Mucosa of stomach (tissue), 1 donor: ENCODE measurements around the gene MAP7.

Source experiments
- H3K27me3 ChIP-seq: one replicate; pipeline ENCODE4 v1.7.0; 2013; ENCODE audit warnings: mild to moderate bottlenecking, low read length; ENCODE audit not compliant: control insufficient read depth, insufficient read depth
- H3K36me3 ChIP-seq: one replicate; pipeline ENCODE4 v1.7.0; 2013; ENCODE audit warnings: low read length; ENCODE audit not compliant: control insufficient read depth, insufficient read depth
- H3K4me1 ChIP-seq: one replicate; pipeline ENCODE4 v1.7.0; 2013; ENCODE audit warnings: mild to moderate bottlenecking, low read length; ENCODE audit not compliant: control insufficient read depth, insufficient read depth
- H3K4me3 ChIP-seq: one replicate; pipeline ENCODE4 v1.7.0; 2013; ENCODE audit warnings: low read length
- H3K9ac ChIP-seq: one replicate; pipeline ENCODE4 v1.7.0; 2013; ENCODE audit warnings: mild to moderate bottlenecking, low read length, moderate library complexity
- H3K9me3 ChIP-seq: one replicate; pipeline ENCODE4 v1.7.0; 2013; ENCODE audit warnings: mild to moderate bottlenecking, low read length, moderate library complexity; ENCODE audit not compliant: control insufficient read depth
- donor health status: Pancreatic carcinoma.

The MAP7 gene

GRCh38 chr6:136553166-136553787 lies 3.1 kb upstream of the MAP7 start:
- Histone ChIP-seq H3K4me3 (no peak overlapping the region), H3K36me3 (no peaks in the 10 kb centered on the region), H3K9ac (no peak overlapping the region), H3K27me3 (no peaks in the 10 kb centered on the region), H3K9me3 (no peaks in the 10 kb centered on the region), H3K4me1 (peaks cover 27% of the 10 kb centered on the region)

GRCh38 chr6:136552054-136552453 lies 1.8 kb upstream of the MAP7 start:
- Histone ChIP-seq H3K9ac (no peak overlapping the region), H3K4me1 (peaks cover 29% of the 10 kb centered on the region), H3K27me3 (no peaks in the 10 kb centered on the region), H3K36me3 (no peaks in the 10 kb centered on the region), H3K4me3 (no peak overlapping the region), H3K9me3 (no peaks in the 10 kb centered on the region)

GRCh38 chr6:136551103-136551502 lies 881 bp upstream of the MAP7 start:
- Histone ChIP-seq H3K9me3 (no peaks in the 10 kb centered on the region), H3K36me3 (no peaks in the 10 kb centered on the region), H3K27me3 (no peaks in the 10 kb centered on the region), H3K4me3 (peak overlapping the region; percentile 66), H3K9ac (peak overlapping the region; percentile 84), H3K4me1 (peaks cover 29% of the 10 kb centered on the region)

DNA sequence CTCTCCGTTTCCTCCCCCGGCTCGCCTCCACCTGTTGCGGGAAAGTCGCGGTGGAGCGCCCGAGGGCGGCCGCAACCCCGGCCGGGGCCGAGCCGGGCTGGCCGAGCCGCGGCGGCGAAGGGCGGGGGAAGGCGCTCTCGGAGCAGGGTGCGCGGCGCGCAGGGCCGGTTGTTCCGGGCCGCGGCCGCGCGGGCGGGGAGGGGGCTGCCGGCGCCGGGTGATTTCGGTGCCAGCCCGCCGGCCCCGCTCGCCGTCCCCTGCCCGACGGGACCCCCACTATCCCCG lies 235 bp downstream of the MAP7 start:
- peak overlapping the region; percentile 53 for H3K4me3 ChIP-seq
- no peaks in the 10 kb centered on the region for H3K9me3 ChIP-seq
- peaks cover 29% of the 10 kb centered on the region for H3K4me1 ChIP-seq
- H3K27me3 ChIP-seq: no peaks in the 10 kb centered on the region
- peak overlapping the region; percentile 84 for H3K9ac ChIP-seq
- H3K36me3 ChIP-seq: no peaks in the 10 kb centered on the region

- Histone ChIP-seq H3K4me3 (peak overlapping the region; percentile 53), H3K36me3 (no peaks in the 10 kb centered on the region), H3K27me3 (no peaks in the 10 kb centered on the region), H3K9ac (peak overlapping the region; percentile 84), H3K9me3 (no peaks in the 10 kb centered on the region), H3K4me1 (peaks cover 29% of the 10 kb centered on the region)
Observed at GRCh38 chr6:136549300-136550044, 750 bp downstream of the MAP7 start.

- Histone ChIP-seq H3K4me3 (peak overlapping the region; percentile 53), H3K9me3 (no peaks in the 10 kb centered on the region), H3K4me1 (peaks cover 29% of the 10 kb centered on the region), H3K9ac (peak overlapping the region; percentile 84), H3K36me3 (no peaks in the 10 kb centered on the region), H3K27me3 (no peaks in the 10 kb centered on the region)
Observed at GRCh38 chr6:136548582-136549299, 1.5 kb downstream of the MAP7 start.

DNA sequence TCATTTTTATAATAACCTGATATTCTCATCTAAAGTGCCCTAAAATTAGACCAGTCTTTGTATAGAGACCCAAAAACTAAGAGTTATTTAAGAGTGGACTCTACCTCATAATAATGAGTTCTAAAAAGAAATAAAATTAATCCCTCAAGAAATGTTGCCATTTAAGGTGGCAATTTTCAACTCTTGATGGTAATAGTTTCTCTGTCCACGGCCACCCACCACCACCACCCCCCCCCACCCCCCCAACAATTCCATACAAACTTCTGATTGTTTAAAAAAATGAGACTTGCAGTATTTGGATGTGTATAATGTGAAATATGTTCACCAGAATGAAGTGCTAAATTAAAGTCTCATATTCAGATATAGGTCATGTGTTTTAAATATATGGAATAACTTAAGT lies 2.4 kb downstream of the MAP7 start:
- Histone ChIP-seq H3K4me3 (no peak overlapping the region), H3K27me3 (no peaks in the 10 kb centered on the region), H3K9me3 (no peaks in the 10 kb centered on the region), H3K9ac (no peak overlapping the region), H3K36me3 (no peaks in the 10 kb centered on the region), H3K4me1 (peaks cover 25% of the 10 kb centered on the region)

DNA sequence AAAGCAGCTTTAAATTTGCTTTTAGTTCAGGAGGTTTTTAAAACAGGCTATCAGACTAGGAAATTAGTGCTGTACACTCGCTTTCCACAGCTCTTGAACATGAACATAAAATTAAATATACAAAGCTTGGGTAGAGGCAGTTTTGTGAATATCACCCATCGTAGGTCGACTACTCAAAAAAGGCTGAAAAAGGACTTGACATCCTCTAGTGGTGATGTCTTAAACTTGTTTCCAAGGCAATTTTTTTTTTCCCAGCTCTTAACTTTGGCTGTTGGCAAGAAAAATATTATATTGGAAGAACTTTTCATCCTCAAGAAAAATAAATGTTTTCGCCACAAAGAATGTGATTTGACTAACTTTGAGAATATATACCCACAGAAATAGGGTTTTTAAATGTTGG lies 2.9 kb downstream of the MAP7 start:
- Histone ChIP-seq H3K36me3 (no peaks in the 10 kb centered on the region), H3K9ac (no peak overlapping the region), H3K9me3 (no peaks in the 10 kb centered on the region), H3K4me1 (peaks cover 20% of the 10 kb centered on the region), H3K4me3 (no peak overlapping the region), H3K27me3 (no peaks in the 10 kb centered on the region)

- H3K27me3 ChIP-seq: no peaks in the 10 kb centered on the region
Observed at GRCh38 chr6:136546331-136546730, 3.9 kb downstream of the MAP7 start.

GRCh38 chr6:136544326-136544725 lies 5.9 kb downstream of the MAP7 start:
- no peaks in the 10 kb centered on the region for H3K27me3 ChIP-seq
- H3K36me3 ChIP-seq: no peaks in the 10 kb centered on the region
- H3K9ac ChIP-seq: no peak overlapping the region
- no peak overlapping the region for H3K4me3 ChIP-seq
- H3K9me3 ChIP-seq: no peaks in the 10 kb centered on the region
- H3K4me1 ChIP-seq: peaks cover 7% of the 10 kb centered on the region

More at GRCh38 chr6:136546331-136546730, 3.9 kb downstream of the MAP7 start:
- Histone ChIP-seq H3K9ac (no peak overlapping the region), H3K4me1 (peaks cover 14% of the 10 kb centered on the region), H3K4me3 (no peak overlapping the region), H3K36me3 (no peaks in the 10 kb centered on the region), H3K9me3 (no peaks in the 10 kb centered on the region)

GRCh38 chr6:136541395-136541794 lies 8.8 kb downstream of the MAP7 start:
- H3K9me3 ChIP-seq: no peaks in the 10 kb centered on the region
- no peaks in the 10 kb centered on the region for H3K27me3 ChIP-seq
- no peak overlapping the region for H3K4me3 ChIP-seq
- no peaks in the 10 kb centered on the region for H3K4me1 ChIP-seq
- no peak overlapping the region for H3K9ac ChIP-seq
- H3K36me3 ChIP-seq: no peaks in the 10 kb centered on the region

- no peaks in the 10 kb centered on the region for H3K36me3 ChIP-seq
- H3K9ac ChIP-seq: no peak overlapping the region
- H3K4me1 ChIP-seq: no peaks in the 10 kb centered on the region
- H3K9me3 ChIP-seq: no peaks in the 10 kb centered on the region
- no peak overlapping the region for H3K4me3 ChIP-seq
- no peaks in the 10 kb centered on the region for H3K27me3 ChIP-seq
Observed at GRCh38 chr6:136539967-136540652, 10.1 kb downstream of the MAP7 start.
